Muscle of leg (tissue), 11 donors: ENCODE measurements around the gene GLB1L2. TPM values are rescaled to one million over a fixed set of nuclear protein-coding genes. Genes with fewer than 3 reads are reported as not detected.

Source experiments
- DNase-seq: peaks from one replicate; pipeline ENCODE4 v3.0.0; 2013
- H3K27ac ChIP-seq: one replicate; pipeline ENCODE4 v1.5.1; 2013; ENCODE audit warnings: mild to moderate bottlenecking, low read length, control low read depth
- H3K27me3 ChIP-seq: one replicate; pipeline ENCODE4 v1.6.1; 2013; ENCODE audit warnings: low read length; ENCODE audit not compliant: control insufficient read depth, insufficient read depth
- H3K36me3 ChIP-seq: one replicate; pipeline ENCODE4 v1.6.1; 2013; ENCODE audit warnings: low read length; ENCODE audit not compliant: control insufficient read depth, insufficient read depth
- H3K4me1 ChIP-seq: one replicate; pipeline ENCODE4 v1.6.1; 2013; ENCODE audit warnings: low read length; ENCODE audit not compliant: control insufficient read depth, insufficient read depth
- H3K4me3 ChIP-seq: one replicate; pipeline ENCODE4 v1.5.1; 2013; ENCODE audit warnings: low read length, control low read depth
- H3K9me3 ChIP-seq: replicated peaks from 2 replicates; pipeline ENCODE4 v1.6.1; 2013; ENCODE audit warnings: low read depth, low read length; ENCODE audit not compliant: control insufficient read depth
- WGBS: methylation state at CpG from one replicate; pipeline ENCODE4 v1.1.5; 2013; ENCODE audit warnings: missing lambda C conversion rate; ENCODE audit not compliant: insufficient coverage; 5-methylcytosine and 5-hydroxymethylcytosine counted together
- polyA plus RNA-seq, 8 donors: library from polyadenylated mRNA; unstranded; fragments of 120-200 nt; gene quantifications; one replicate each; pipeline versions ENCODE4 v1.2.1 to v1.2.3, GENCODE V29; 2013; ENCODE audit warnings: inconsistent platforms in 1 of 8, low replicate concordance in 1 of 8; ENCODE audit not compliant: insufficient read length in 8 of 8, insufficient read depth in 1 of 8
- total RNA-seq: library from RNA; stranded (reverse); fragments of 120-200 nt; gene quantifications from one replicate; pipeline ENCODE4 v1.2.4, GENCODE V29; 2013

GLB1L2 gene
- total and polyA plus RNA-seq, 9 donors = 0.20 to 1.2 (median 0.40) TPM

GRCh38 chr11:134374171-134374570 lies 42.4 kb downstream of the GLB1L2 start:
- no peaks in the 10 kb centered on the region for H3K9me3 ChIP-seq
- 73% methylated on average over 6 of the region's 9 CpGs for WGBS
- no peaks in the 10 kb centered on the region for H3K27me3 ChIP-seq
- H3K4me3 ChIP-seq = no peak overlapping the region
- no peak overlapping the region for H3K27ac ChIP-seq
- DNase-seq = no peak
- H3K36me3 ChIP-seq = no peaks in the 10 kb centered on the region
- no peaks in the 10 kb centered on the region for H3K4me1 ChIP-seq

GRCh38 chr11:134374891-134375550 lies 43.2 kb downstream of the GLB1L2 start:
- Histone ChIP-seq H3K27me3 (no peaks in the 10 kb centered on the region), H3K4me1 (no peaks in the 10 kb centered on the region), H3K27ac (no peak overlapping the region), H3K36me3 (no peaks in the 10 kb centered on the region), H3K4me3 (no peak overlapping the region), H3K9me3 (no peaks in the 10 kb centered on the region)
- WGBS = 77% methylated on average over 15 of the region's 16 CpGs
- no peak for DNase-seq

GRCh38 chr11:134376150-134376921 lies 44.5 kb downstream of the GLB1L2 start:
- Histone ChIP-seq H3K27me3 (no peaks in the 10 kb centered on the region), H3K27ac (no peak overlapping the region), H3K36me3 (no peaks in the 10 kb centered on the region), H3K4me1 (no peaks in the 10 kb centered on the region), H3K4me3 (no peak overlapping the region), H3K9me3 (no peaks in the 10 kb centered on the region)
- 71% methylated on average over 15 of the region's 18 CpGs for WGBS
- no peak for DNase-seq

- Histone ChIP-seq H3K27ac (no peak overlapping the region), H3K4me3 (no peak overlapping the region), H3K9me3 (no peaks in the 10 kb centered on the region), H3K36me3 (no peaks in the 10 kb centered on the region), H3K27me3 (no peaks in the 10 kb centered on the region), H3K4me1 (no peaks in the 10 kb centered on the region)
- no peak for DNase-seq
- 86% methylated on average over 11 of the region's 14 CpGs for WGBS
Measured at GRCh38 chr11:134377876-134378275, 46.1 kb downstream of the GLB1L2 start.

- no peak overlapping the region for H3K27ac ChIP-seq
- no CpG with 5 or more reads among the region's 2 CpGs for WGBS
- H3K9me3 ChIP-seq = no peaks in the 10 kb centered on the region
- no peaks in the 10 kb centered on the region for H3K27me3 ChIP-seq
- no peak for DNase-seq
- H3K4me1 ChIP-seq = no peaks in the 10 kb centered on the region
- H3K4me3 ChIP-seq = no peak overlapping the region
- no peaks in the 10 kb centered on the region for H3K36me3 ChIP-seq
Measured at GRCh38 chr11:134379241-134379640, 47.5 kb downstream of the GLB1L2 start.

GRCh38 chr11:134380229-134380628 lies 48.4 kb downstream of the GLB1L2 start:
- 79% methylated on average over 10 of the region's 12 CpGs for WGBS
- Histone ChIP-seq H3K9me3 (no peaks in the 10 kb centered on the region), H3K4me3 (no peak overlapping the region), H3K27ac (no peak overlapping the region), H3K36me3 (no peaks in the 10 kb centered on the region), H3K4me1 (peaks cover 5% of the 10 kb centered on the region), H3K27me3 (no peaks in the 10 kb centered on the region)
- no peak for DNase-seq

- H3K27me3 ChIP-seq = no peaks in the 10 kb centered on the region
- no peak for DNase-seq
Measured at GRCh38 chr11:134380785-134381184, 49.0 kb downstream of the GLB1L2 start.

GRCh38 chr11:134382257-134382656 lies 50.5 kb downstream of the GLB1L2 start:
- H3K4me3 ChIP-seq = no peak overlapping the region
- no peaks in the 10 kb centered on the region for H3K9me3 ChIP-seq
- DNase-seq = no peak
- WGBS = 78% methylated on average over 6 of the region's 8 CpGs
- no peak overlapping the region for H3K27ac ChIP-seq
- H3K36me3 ChIP-seq = no peaks in the 10 kb centered on the region
- H3K4me1 ChIP-seq = peaks cover 20% of the 10 kb centered on the region
- no peaks in the 10 kb centered on the region for H3K27me3 ChIP-seq

More at GRCh38 chr11:134380785-134381184, 49.0 kb downstream of the GLB1L2 start:
- Histone ChIP-seq H3K9me3 (no peaks in the 10 kb centered on the region), H3K27ac (no peak overlapping the region), H3K4me3 (no peak overlapping the region), H3K36me3 (no peaks in the 10 kb centered on the region), H3K4me1 (peaks cover 9% of the 10 kb centered on the region)
- WGBS = 77% methylated on average over 4 of the region's 4 CpGs

GRCh38 chr11:134382830-134383229 lies 51.0 kb downstream of the GLB1L2 start:
- Histone ChIP-seq H3K36me3 (no peaks in the 10 kb centered on the region), H3K27me3 (no peaks in the 10 kb centered on the region), H3K4me3 (no peak overlapping the region), H3K4me1 (peaks cover 21% of the 10 kb centered on the region), H3K27ac (no peak overlapping the region), H3K9me3 (no peaks in the 10 kb centered on the region)
- no peak for DNase-seq
- 89% methylated on average over 18 of the region's 24 CpGs for WGBS

GRCh38 chr11:134383576-134384221 lies 51.9 kb downstream of the GLB1L2 start:
- H3K4me1 ChIP-seq = peaks cover 21% of the 10 kb centered on the region
- no peak for DNase-seq
- no peak overlapping the region for H3K27ac ChIP-seq
- H3K9me3 ChIP-seq = no peaks in the 10 kb centered on the region
- H3K36me3 ChIP-seq = no peaks in the 10 kb centered on the region
- no peaks in the 10 kb centered on the region for H3K27me3 ChIP-seq
- WGBS = 89% methylated on average over 78 of the region's 78 CpGs
- no peak overlapping the region for H3K4me3 ChIP-seq
